GM19025 (cell line): ENCODE results near the gene IL1RAPL2.

ENCODE experiments used
- ATAC-seq: cut with Tn5 transposase; IDR thresholded peaks from one replicate; pipeline ENCODE4 v1.9.1; 2021; ENCODE audit warnings: mild to moderate bottlenecking, low read depth, moderate library complexity; ENCODE audit not compliant: unreplicated experiment

Gene IL1RAPL2

GRCh38 chrX:105533951-105534350, 968.0 kb downstream of the IL1RAPL2 start:
- ATAC-seq: no peak

- ATAC-seq: no peak
Measured at GRCh38 chrX:105543283-105543682, 977.3 kb downstream of the IL1RAPL2 start.

GRCh38 chrX:105550043-105550663, 984.2 kb downstream of the IL1RAPL2 start:
- ATAC-seq: no peak

GRCh38 chrX:105552395-105552794, 986.4 kb downstream of the IL1RAPL2 start:
- no peak for ATAC-seq

GRCh38 chrX:105553118-105553517, 987.1 kb downstream of the IL1RAPL2 start:
- ATAC-seq: no peak

- ATAC-seq: no peak
Measured at GRCh38 chrX:105564501-105564900, 998.5 kb downstream of the IL1RAPL2 start.

GRCh38 chrX:105565856-105566255, 999.9 kb downstream of the IL1RAPL2 start:
- ATAC-seq: no peak

- ATAC-seq: no peak
Measured at GRCh38 chrX:105567082-105567481, 1001.1 kb downstream of the IL1RAPL2 start.

GRCh38 chrX:105608745-105609144, 1042.7 kb downstream of the IL1RAPL2 start:
- ATAC-seq: no peak

GRCh38 chrX:105609530-105609929, 1043.5 kb downstream of the IL1RAPL2 start:
- no peak for ATAC-seq

- no peak for ATAC-seq
Measured at GRCh38 chrX:105610411-105610810, 1044.4 kb downstream of the IL1RAPL2 start.

GRCh38 chrX:105618393-105619101, 1052.5 kb downstream of the IL1RAPL2 start:
- no peak for ATAC-seq

GRCh38 chrX:105634180-105634579, 1068.2 kb downstream of the IL1RAPL2 start:
- ATAC-seq: no peak

GRCh38 chrX:105635794-105636193, 1069.8 kb downstream of the IL1RAPL2 start:
- ATAC-seq: no peak

GRCh38 chrX:105636667-105637066, 1070.7 kb downstream of the IL1RAPL2 start:
- ATAC-seq: no peak

- ATAC-seq: no peak
Measured at GRCh38 chrX:105645667-105646357, 1079.8 kb downstream of the IL1RAPL2 start.

- no peak for ATAC-seq
Measured at GRCh38 chrX:105646592-105647372, 1080.8 kb downstream of the IL1RAPL2 start.

- no peak for ATAC-seq
Measured at GRCh38 chrX:105647749-105648148, 1081.8 kb downstream of the IL1RAPL2 start.

- no peak for ATAC-seq
Measured at GRCh38 chrX:105648732-105649131, 1082.7 kb downstream of the IL1RAPL2 start.

GRCh38 chrX:105650577-105650976, 1084.6 kb downstream of the IL1RAPL2 start:
- no peak for ATAC-seq

GRCh38 chrX:105650986-105651385, 1085.0 kb downstream of the IL1RAPL2 start:
- no peak for ATAC-seq
